Measurements from ENCODE around the gene IPO11. TPM values are rescaled to one million over a fixed set of nuclear protein-coding genes. Genes with fewer than 3 reads are reported as not detected.

Gene IPO11
- total and polyA plus RNA-seq, 9 donors, result 10.4 to 40.3 (median 24.6) TPM

- no peaks in the 10 kb centered on the region for H3K27me3 ChIP-seq
- no peak for DNase-seq
- intact Hi-C loops (cut with DNase I), result no loop called here
- no peak overlapping the region for H3K27ac ChIP-seq
- 96 to 98% (median 97%) methylated on average over 2 of the region's 2 CpGs for WGBS, 3 donors
- H3K9me3 ChIP-seq, result no peaks in the 10 kb centered on the region
- no peaks in the 10 kb centered on the region for H3K4me1 ChIP-seq (ENCODE audit: insufficient read depth)
- H3K4me3 ChIP-seq, result no peak overlapping the region
- TF ChIP-seq, protein P1, sequence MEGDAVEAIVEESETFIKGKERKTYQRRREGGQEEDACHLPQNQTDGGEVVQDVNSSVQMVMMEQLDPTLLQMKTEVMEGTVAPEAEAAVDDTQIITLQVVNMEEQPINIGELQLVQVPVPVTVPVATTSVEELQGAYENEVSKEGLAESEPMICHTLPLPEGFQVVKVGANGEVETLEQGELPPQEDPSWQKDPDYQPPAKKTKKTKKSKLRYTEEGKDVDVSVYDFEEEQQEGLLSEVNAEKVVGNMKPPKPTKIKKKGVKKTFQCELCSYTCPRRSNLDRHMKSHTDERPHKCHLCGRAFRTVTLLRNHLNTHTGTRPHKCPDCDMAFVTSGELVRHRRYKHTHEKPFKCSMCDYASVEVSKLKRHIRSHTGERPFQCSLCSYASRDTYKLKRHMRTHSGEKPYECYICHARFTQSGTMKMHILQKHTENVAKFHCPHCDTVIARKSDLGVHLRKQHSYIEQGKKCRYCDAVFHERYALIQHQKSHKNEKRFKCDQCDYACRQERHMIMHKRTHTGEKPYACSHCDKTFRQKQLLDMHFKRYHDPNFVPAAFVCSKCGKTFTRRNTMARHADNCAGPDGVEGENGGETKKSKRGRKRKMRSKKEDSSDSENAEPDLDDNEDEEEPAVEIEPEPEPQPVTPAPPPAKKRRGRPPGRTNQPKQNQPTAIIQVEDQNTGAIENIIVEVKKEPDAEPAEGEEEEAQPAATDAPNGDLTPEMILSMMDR (IDR thresholded peaks at IDR 0.05), result no peak
- no peak for TF ChIP-seq POLR2A (IDR thresholded peaks at IDR 0.05)
- TF ChIP-seq EP300 (IDR thresholded peaks at IDR 0.05), result no peak
- H3K36me3 ChIP-seq, result no peaks in the 10 kb centered on the region
Observed at GRCh38 chr5:62536232-62536631, 123.7 kb downstream of the IPO11 start.

GRCh38 chr5:62536783-62537182, 124.2 kb downstream of the IPO11 start:
- TF ChIP-seq POLR2A (IDR thresholded peaks at IDR 0.05) (no peak), EP300 (IDR thresholded peaks at IDR 0.05) (no peak)
- TF ChIP-seq, protein P1 (IDR thresholded peaks at IDR 0.05), result no peak
- Histone ChIP-seq H3K36me3 (no peaks in the 10 kb centered on the region), H3K27me3 (no peaks in the 10 kb centered on the region), H3K27ac (no peak overlapping the region), H3K4me3 (no peak overlapping the region), H3K9me3 (no peaks in the 10 kb centered on the region), H3K4me1 (ENCODE audit: insufficient read depth) (no peaks in the 10 kb centered on the region)
- 94 to 97% (median 95%) methylated on average over 2 of the region's 2 CpGs for WGBS, 3 donors
- DNase-seq, result no peak
- intact Hi-C loops (cut with DNase I), result no loop called here

GRCh38 chr5:62538017-62538942, 125.7 kb downstream of the IPO11 start:
- Histone ChIP-seq H3K4me1 (ENCODE audit: insufficient read depth) (no peaks in the 10 kb centered on the region), H3K36me3 (no peaks in the 10 kb centered on the region), H3K9me3 (no peaks in the 10 kb centered on the region), H3K4me3 (no peak overlapping the region), H3K27me3 (no peaks in the 10 kb centered on the region), H3K27ac (no peak overlapping the region)
- intact Hi-C loops (cut with DNase I), result no loop called here
- WGBS, 3 donors, result 94 to 96% (median 94%) methylated on average over 9 of the region's 9 CpGs
- TF ChIP-seq POLR2A (IDR thresholded peaks at IDR 0.05), result no peak
- TF ChIP-seq, protein P1 (IDR thresholded peaks at IDR 0.05), result no peak
- no peak for TF ChIP-seq EP300 (IDR thresholded peaks at IDR 0.05)
- DNase-seq, result no peak

- Histone ChIP-seq H3K4me3 (no peak overlapping the region), H3K4me1 (ENCODE audit: insufficient read depth) (no peaks in the 10 kb centered on the region), H3K36me3 (no peaks in the 10 kb centered on the region), H3K9me3 (no peaks in the 10 kb centered on the region), H3K27me3 (no peaks in the 10 kb centered on the region), H3K27ac (no peak overlapping the region)
- TF ChIP-seq POLR2A (IDR thresholded peaks at IDR 0.05) (no peak), EP300 (IDR thresholded peaks at IDR 0.05) (no peak)
- TF ChIP-seq, protein P1 (IDR thresholded peaks at IDR 0.05), result no peak
- 28 to 59% (median 28%) methylated on average over 1 of the region's 1 CpG for WGBS, 3 donors
- no peak for DNase-seq
- intact Hi-C loops (cut with DNase I), result no loop called here
Observed at GRCh38 chr5:62542720-62543119, 130.2 kb downstream of the IPO11 start.

Measured in ovary (tissue), 9 donors.